Endothelial cell of umbilical vein (primary cell): Measurements from ENCODE around the gene ARHGAP31. TPM values are rescaled to one million over a fixed set of nuclear protein-coding genes. Genes with fewer than 3 reads are reported as not detected.

Source experiments
- BruUV-seq: library from RNA; stranded (reverse); fragments of 400-500 nt; replicated peaks from 2 replicates; lab custom pipeline; 2021; lab: Mats Ljungman, UMichigan
- CTCF ChIA-PET: fragments of 300-600, 350-600 bp; sonication (Branson Sonifier 250); formaldehyde crosslinking; loops from one replicate; lab custom pipeline; 2021; ENCODE audit warnings: antibody characterized with exemption, inconsistent platforms; lab: Charles Lee
- POLR2A ChIA-PET: fragments of 300-600, 350-600 bp; sonication (Branson Sonifier 250); formaldehyde crosslinking; loops from one replicate; lab custom pipeline; 2021; ENCODE audit warnings: antibody characterized with exemption, inconsistent platforms; lab: Charles Lee
- DNase-seq: peaks from one replicate; pipeline ENCODE4 v3.0.0-alpha.2; 2011; ENCODE audit warnings: low read depth, low spot score
- FAIRE-seq: peaks from 2 replicates; lab custom pipeline; 2011; peaks lifted over from hg19 to GRCh38; lab: Jason Lieb, UNC
- H2AFZ ChIP-seq: 2 replicates; pipeline ENCODE4 v1.6.0; 2012; ENCODE audit warnings: low read depth, low read length, control low read depth, inconsistent platforms
- H3K27ac ChIP-seq: 2 replicates; pipeline ENCODE4 v1.5.1; 2011; ENCODE audit warnings: low read depth, mild to moderate bottlenecking, control low read depth, low read length, moderate library complexity; ENCODE audit not compliant: insufficient read depth
- H3K27me3 ChIP-seq, 2 experiments: 2 replicates each; pipeline versions ENCODE4 v1.6.0 to v1.6.1; 2011; ENCODE audit warnings: low read length in 2 of 2, mixed read lengths in 1 of 2; ENCODE audit not compliant: control insufficient read depth in 2 of 2, insufficient read depth in 2 of 2
- H3K36me3 ChIP-seq, 2 experiments: 2 replicates in 1 of 2; 3 replicates in 1 of 2; pipeline ENCODE4 v1.5.1; 2011; ENCODE audit warnings: low read length in 2 of 2, mild to moderate bottlenecking in 1 of 2, moderate library complexity in 1 of 2; ENCODE audit not compliant: control insufficient read depth in 2 of 2, insufficient read depth in 2 of 2; ENCODE audit errors: extremely low read depth in 1 of 2
- H3K4me1 ChIP-seq: 3 replicates; pipeline ENCODE4 v1.5.1; 2011; ENCODE audit warnings: mild to moderate bottlenecking, low read length; ENCODE audit not compliant: control insufficient read depth, insufficient read depth; ENCODE audit errors: extremely low read depth
- H3K4me2 ChIP-seq: 2 replicates; pipeline ENCODE4 v1.6.1; 2011; ENCODE audit warnings: low read length, control low read depth, mixed read lengths; ENCODE audit not compliant: insufficient read depth
- H3K4me3 ChIP-seq, 3 experiments: fragments of 200-600 bp in 1 of 3; sonication (generic), shearing (Covaris generic) in 1 of 3; replicated peaks in 1 of 3; 2 replicates each; pipeline ENCODE4 v1.5.1; 2011 to 2016; ENCODE audit warnings: control low read depth in 3 of 3, low read length in 3 of 3, mild to moderate bottlenecking in 2 of 3, inconsistent platforms in 1 of 3, low read depth in 1 of 3, moderate library complexity in 1 of 3; ENCODE audit not compliant: insufficient read depth in 1 of 3
- H3K79me2 ChIP-seq: 2 replicates; pipeline ENCODE4 v1.6.0; 2012; ENCODE audit warnings: low read length, inconsistent platforms; ENCODE audit not compliant: control insufficient read depth, insufficient read depth
- H3K9ac ChIP-seq: replicated peaks from 2 replicates; pipeline ENCODE3; 2011; ENCODE audit warnings: low read length, control low read depth; ENCODE audit not compliant: insufficient read depth; ENCODE audit errors: extremely low read depth
- H3K9me1 ChIP-seq: replicated peaks from 3 replicates; pipeline ENCODE4 v1.6.0; 2011; ENCODE audit warnings: mild to moderate bottlenecking, low read length; ENCODE audit not compliant: control insufficient read depth, insufficient read depth; ENCODE audit errors: extremely low read depth
- H3K9me3 ChIP-seq: replicated peaks from 2 replicates; pipeline ENCODE4 v1.5.1; 2012; ENCODE audit warnings: low read length, inconsistent platforms; ENCODE audit not compliant: control insufficient read depth, insufficient read depth
- H4K20me1 ChIP-seq: replicated peaks from 2 replicates; pipeline ENCODE3; 2011; ENCODE audit warnings: mild to moderate bottlenecking, low read length; ENCODE audit not compliant: control insufficient read depth, insufficient read depth; ENCODE audit errors: extremely low read depth
- CTCF ChIP-seq, 2 donors: IDR thresholded peaks; 1 replicate in 1 of 2; 2 replicates in 1 of 2; pipeline ENCODE4 v1.5.1; 2011; ENCODE audit warnings: low read length in 2 of 2, mild to moderate bottlenecking in 2 of 2, moderate library complexity in 2 of 2, control low read depth in 1 of 2, inconsistent platforms in 1 of 2, low read depth in 1 of 2; ENCODE audit not compliant: insufficient read depth in 1 of 2; ENCODE audit errors: extremely low read depth in 1 of 2
- EZH2 ChIP-seq: IDR thresholded peaks from 2 replicates; pipeline ENCODE4 v1.6.1; 2012; ENCODE audit warnings: borderline replicate concordance, low read depth, mild to moderate bottlenecking, moderate library complexity, low read length, inconsistent platforms; ENCODE audit not compliant: severe bottlenecking
- FOS ChIP-seq: IDR thresholded peaks from 2 replicates; pipeline ENCODE4 v1.6.1; 2011; ENCODE audit warnings: mild to moderate bottlenecking, low read length, moderate library complexity, borderline replicate concordance; ENCODE audit not compliant: insufficient read depth
- GATA2 ChIP-seq: IDR thresholded peaks from 2 replicates; pipeline ENCODE4 v1.7.0; 2011; ENCODE audit warnings: low read depth, mild to moderate bottlenecking, moderate library complexity, mixed read lengths, low read length; ENCODE audit not compliant: insufficient read length, insufficient read depth
- JUN ChIP-seq: IDR thresholded peaks from 2 replicates; pipeline ENCODE4 v1.6.1; 2011; ENCODE audit warnings: borderline replicate concordance, low read depth; ENCODE audit not compliant: insufficient read length, insufficient read depth
- MAX ChIP-seq: IDR thresholded peaks from 2 replicates; pipeline ENCODE4 v1.6.1; 2011; ENCODE audit not compliant: insufficient read depth, insufficient read length
- MYC ChIP-seq: IDR thresholded peaks from one replicate; pipeline ENCODE4 v1.6.1; 2011; ENCODE audit warnings: mild to moderate bottlenecking, low read depth, low read length
- POLR2A ChIP-seq: IDR thresholded peaks from 2 replicates; pipeline ENCODE4 v1.6.1; 2012; ENCODE audit warnings: low read depth, mild to moderate bottlenecking, control low read depth, low read length
- POLR2AphosphoS5 ChIP-seq: IDR thresholded peaks from 2 replicates; pipeline ENCODE4 v1.6.1; 2012; ENCODE audit warnings: low read depth, mild to moderate bottlenecking, control low read depth, low read length, moderate library complexity; ENCODE audit not compliant: insufficient read depth
- dilution Hi-C: fragments of 300-500 bp; cut with MboI; formaldehyde crosslinking; loops from one replicate; pipeline ENCODE4 v1.15.0; 2019; ENCODE audit warnings: low sequenced_read_pairs; ENCODE audit not compliant: extremely low pct_ligation_motif_present
- intact Hi-C: fragments of 100-400 bp; cut with micrococcal nuclease; formaldehyde crosslinking; loops from one replicate; pipeline ENCODE4 v1.10.0; 2022
- polyA plus RNA-seq, 4 experiments: library from polyadenylated mRNA; depleted of rRNA in 3 of 4; stranded (reverse) in 3 of 4; unstranded in 1 of 4; fragments of >200 nt; gene quantifications; 2 replicates each; pipeline versions ENCODE4 v1.2.1 to v1.2.3, GENCODE V29; 2011 to 2012; ENCODE audit warnings: missing spikeins in 1 of 4
- total RNA-seq: library from RNA; stranded (reverse); gene quantifications from 2 replicates; pipeline ENCODE4 v1.2.3, GENCODE V29; 2021

Gene ARHGAP31
- total and polyA plus RNA-seq, 2 donors (not counting 3 experiments of a cell fraction or from before 2014, with no cell fraction given): 25.5 to 65.8 TPM

GRCh38 chr3:119362010-119362409 lies 67.8 kb downstream of the ARHGAP31 start:
- Histone ChIP-seq H4K20me1 (no peaks in the 10 kb centered on the region), H2AFZ (no peak overlapping the region), H3K79me2 (peaks cover 32% of the 10 kb centered on the region), H3K4me1 (peaks cover 2% of the 10 kb centered on the region), H3K9ac (no peak overlapping the region), H3K4me2 (no peak overlapping the region), H3K27ac (no peak overlapping the region), H3K27me3 (no peaks in the 10 kb centered on the region), H3K9me3 (no peaks in the 10 kb centered on the region), H3K9me1 (no peaks in the 10 kb centered on the region), H3K36me3 (peaks cover 0 to 5% of the 10 kb centered on the region in 2 experiments), H3K4me3 (no peak overlapping the region)
- BruUV-seq: no TSS peak
- intact Hi-C loops: no loop called here
- dilution Hi-C loops: no loop called here
- POLR2A ChIA-PET: no interaction called here
- no peak for TF ChIP-seq EZH2
- TF ChIP-seq GATA2: no peak
- no peak for TF ChIP-seq MYC
- TF ChIP-seq MAX: no peak
- no peak for TF ChIP-seq POLR2A
- TF ChIP-seq JUN: no peak
- TF ChIP-seq FOS: no peak
- no peak for TF ChIP-seq POLR2AphosphoS5
- TF ChIP-seq CTCF (IDR thresholded peaks at IDR 0.05; ENCODE audit: extremely low read depth in 1 of 2, insufficient read depth in 1 of 2, low read depth in 1 of 2, low read length in 2 of 2): no peak
- no peak for DNase-seq
- FAIRE-seq: no peak
- CTCF ChIA-PET: interaction anchor here (1.3 kb wide), 1 partner anchor 68 kb away, joined by 3 read pairs; the partner anchor contains the start of gene ARHGAP31
